Choroid plexus epithelial cell (primary cell): ENCODE measurements around the gene CFAP92.

Experiments used
- DNase-seq: peaks from one replicate; pipeline ENCODE4 v3.0.0-alpha.2; 2010; ENCODE audit warnings: low read depth
- H3K4me3 ChIP-seq: 2 replicates; pipeline ENCODE4 v1.5.1; 2011; ENCODE audit warnings: low read depth, mild to moderate bottlenecking, control low read depth, low read length, moderate library complexity
- CTCF ChIP-seq: conservative IDR thresholded peaks from 2 replicates; pipeline ENCODE4 v1.5.1; 2011; ENCODE audit warnings: low read depth, mild to moderate bottlenecking, control low read depth, inconsistent platforms, low read length, moderate library complexity

CFAP92 gene

GRCh38 chr3:128945041-128945877, 48.6 kb downstream of the CFAP92 start:
- TF ChIP-seq CTCF = no peak
- H3K4me3 ChIP-seq = no peak overlapping the region
- DNase-seq = no peak

- no peak for TF ChIP-seq CTCF
- no peak overlapping the region for H3K4me3 ChIP-seq
- DNase-seq = no peak
These were observed 51.5 kb downstream of the CFAP92 start for GRCh38 chr3:128942161-128942952.

- H3K4me3 ChIP-seq = no peak overlapping the region
- TF ChIP-seq CTCF = no peak
- no peak for DNase-seq
These were observed 53.6 kb downstream of the CFAP92 start for GRCh38 chr3:128940252-128940651.

- no peak for DNase-seq
- TF ChIP-seq CTCF = no peak
- H3K4me3 ChIP-seq = no peak overlapping the region
These were observed 57.5 kb downstream of the CFAP92 start for GRCh38 chr3:128936341-128936740.

- no peak overlapping the region for H3K4me3 ChIP-seq
- DNase-seq = no peak
- no peak for TF ChIP-seq CTCF
These were observed 58.0 kb downstream of the CFAP92 start for GRCh38 chr3:128935922-128936321.

GRCh38 chr3:128933922-128934253, 60.0 kb downstream of the CFAP92 start:
- H3K4me3 ChIP-seq = no peak overlapping the region
- TF ChIP-seq CTCF = no peak
- DNase-seq = no peak
